ENCODE data around the gene KNSTRN.

GRCh38 chr15:40407330-40407990 lies 24.9 kb downstream of the KNSTRN start:
- TF ChIP-seq USF2 (IDR thresholded peaks at IDR 0.05; ENCODE audit: low read depth, low read length) (no peak), POLR2A (IDR thresholded peaks at IDR 0.05; ENCODE audit: low read depth, low read length) (no peak), MXI1 (IDR thresholded peaks at IDR 0.05; ENCODE audit: borderline replicate concordance, low read depth, low read length) (no peak), CTCF (conservative IDR thresholded peaks at IDR 0.05; ENCODE audit: low read depth, low read length) (no peak), RFX5 (IDR thresholded peaks at IDR 0.05; ENCODE audit: low read depth, low read length) (no peak), RAD21 (IDR thresholded peaks at IDR 0.05; ENCODE audit: low read length) (no peak), CEBPB (IDR thresholded peaks at IDR 0.05; ENCODE audit: low read depth, low read length) (no peak), RCOR1 (IDR thresholded peaks at IDR 0.05; ENCODE audit: insufficient replicate concordance, low read length) (no peak), SMC3 (IDR thresholded peaks at IDR 0.05; ENCODE audit: low read depth, low read length) (no peak), MAFK (IDR thresholded peaks at IDR 0.05; ENCODE audit: low read depth, low read length) (no peak), CHD1 (IDR thresholded peaks at IDR 0.05; ENCODE audit: low read depth, low read length) (no peak), BHLHE40 (IDR thresholded peaks at IDR 0.05; ENCODE audit: low read depth, low read length) (no peak), FOS (IDR thresholded peaks at IDR 0.05; ENCODE audit: low read depth, low read length) (no peak), MAZ (IDR thresholded peaks at IDR 0.05; ENCODE audit: borderline replicate concordance, low read depth, low read length) (no peak)
